Muscle of leg (tissue), 11 donors: ENCODE data around the gene KIF26B. TPM values are rescaled to one million over a fixed set of nuclear protein-coding genes. Genes with fewer than 3 reads are reported as not detected.
A peak's percentile ranks its signal among the peaks of the same experiment; 100 is the strongest.

Experiments
- DNase-seq: peaks from one replicate; pipeline ENCODE4 v3.0.0; 2013
- H3K27ac ChIP-seq: one replicate; pipeline ENCODE4 v1.5.1; 2013; ENCODE audit warnings: mild to moderate bottlenecking, low read length, control low read depth
- H3K27me3 ChIP-seq: one replicate; pipeline ENCODE4 v1.6.1; 2013; ENCODE audit warnings: low read length; ENCODE audit not compliant: control insufficient read depth, insufficient read depth
- H3K36me3 ChIP-seq: one replicate; pipeline ENCODE4 v1.6.1; 2013; ENCODE audit warnings: low read length; ENCODE audit not compliant: control insufficient read depth, insufficient read depth
- H3K4me1 ChIP-seq: one replicate; pipeline ENCODE4 v1.6.1; 2013; ENCODE audit warnings: low read length; ENCODE audit not compliant: control insufficient read depth, insufficient read depth
- H3K4me3 ChIP-seq: one replicate; pipeline ENCODE4 v1.5.1; 2013; ENCODE audit warnings: low read length, control low read depth
- H3K9me3 ChIP-seq: replicated peaks from 2 replicates; pipeline ENCODE4 v1.6.1; 2013; ENCODE audit warnings: low read depth, low read length; ENCODE audit not compliant: control insufficient read depth
- WGBS: methylation state at CpG from one replicate; pipeline ENCODE4 v1.1.5; 2013; ENCODE audit warnings: missing lambda C conversion rate; ENCODE audit not compliant: insufficient coverage; 5-methylcytosine and 5-hydroxymethylcytosine counted together
- polyA plus RNA-seq, 8 donors: library from polyadenylated mRNA; unstranded; fragments of 120-200 nt; gene quantifications; one replicate each; pipeline versions ENCODE4 v1.2.1 to v1.2.3, GENCODE V29; 2013; ENCODE audit warnings: inconsistent platforms in 1 of 8, low replicate concordance in 1 of 8; ENCODE audit not compliant: insufficient read length in 8 of 8, insufficient read depth in 1 of 8
- total RNA-seq: library from RNA; stranded (reverse); fragments of 120-200 nt; gene quantifications from one replicate; pipeline ENCODE4 v1.2.4, GENCODE V29; 2013

Gene KIF26B
- total and polyA plus RNA-seq, 9 donors = 0.89 to 2.4 (median 1.0) TPM

DNA sequence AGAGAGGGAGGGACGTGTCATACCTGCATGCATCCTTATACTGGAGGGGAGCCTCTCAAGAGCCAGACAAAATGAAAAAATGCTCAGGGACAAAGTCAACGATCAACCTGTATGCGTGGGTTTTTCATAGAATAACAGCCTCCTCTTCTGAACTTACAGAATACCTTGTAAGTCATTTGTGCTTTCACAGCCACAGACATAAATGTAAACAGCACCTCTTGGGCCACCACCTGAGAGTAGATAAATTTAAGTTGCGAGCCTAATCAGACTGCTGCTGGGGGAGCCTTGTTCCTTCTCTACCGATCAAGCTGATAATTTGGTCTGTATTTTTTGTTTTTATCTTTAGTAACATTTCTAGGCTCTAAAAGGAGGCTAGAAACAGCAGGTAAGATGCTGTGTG, 223.1 kb downstream of the KIF26B start:
- H3K27ac ChIP-seq = no peak overlapping the region
- no peak for DNase-seq
- H3K4me1 ChIP-seq = no peaks in the 10 kb centered on the region
- 75% methylated on average over 3 of the region's 5 CpGs for WGBS
- no peaks in the 10 kb centered on the region for H3K9me3 ChIP-seq
- H3K27me3 ChIP-seq = peaks cover 4% of the 10 kb centered on the region
- H3K36me3 ChIP-seq = no peaks in the 10 kb centered on the region
- H3K4me3 ChIP-seq = no peak overlapping the region

DNA sequence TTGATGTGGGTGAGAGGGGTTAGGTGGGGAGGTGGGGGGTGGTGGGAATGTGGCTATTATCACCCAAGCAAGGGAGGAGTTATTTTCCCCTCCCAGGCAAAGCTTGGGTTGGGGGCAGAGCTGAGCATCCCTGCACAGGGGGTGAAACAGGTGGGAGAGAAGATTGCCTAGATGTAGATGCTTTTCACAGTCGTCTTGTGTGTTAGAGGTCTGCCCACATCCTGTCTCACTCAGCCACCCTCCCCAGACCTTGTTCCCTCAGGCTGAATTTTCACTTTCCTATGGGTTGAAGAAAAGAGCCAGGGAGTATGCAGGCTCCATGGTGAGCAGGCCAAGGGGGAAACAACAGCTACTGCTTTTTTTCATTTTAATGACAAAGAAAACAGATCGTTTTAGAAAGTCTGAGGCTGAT, 223.5 kb downstream of the KIF26B start:
- Histone ChIP-seq H3K9me3 (no peaks in the 10 kb centered on the region), H3K4me1 (no peaks in the 10 kb centered on the region), H3K27me3 (peaks cover 4% of the 10 kb centered on the region), H3K4me3 (no peak overlapping the region), H3K27ac (no peak overlapping the region), H3K36me3 (no peaks in the 10 kb centered on the region)
- no CpG with 5 or more reads among the region's 2 CpGs for WGBS
- DNase-seq = no peak

GRCh38 chr1:245378745-245379144, 224.0 kb downstream of the KIF26B start:
- Histone ChIP-seq H3K27ac (no peak overlapping the region), H3K4me1 (no peaks in the 10 kb centered on the region), H3K27me3 (peaks cover 6% of the 10 kb centered on the region), H3K4me3 (no peak overlapping the region), H3K9me3 (no peaks in the 10 kb centered on the region), H3K36me3 (no peaks in the 10 kb centered on the region)
- DNase-seq = no peak
- no CpG with 5 or more reads among the region's 5 CpGs for WGBS

DNA sequence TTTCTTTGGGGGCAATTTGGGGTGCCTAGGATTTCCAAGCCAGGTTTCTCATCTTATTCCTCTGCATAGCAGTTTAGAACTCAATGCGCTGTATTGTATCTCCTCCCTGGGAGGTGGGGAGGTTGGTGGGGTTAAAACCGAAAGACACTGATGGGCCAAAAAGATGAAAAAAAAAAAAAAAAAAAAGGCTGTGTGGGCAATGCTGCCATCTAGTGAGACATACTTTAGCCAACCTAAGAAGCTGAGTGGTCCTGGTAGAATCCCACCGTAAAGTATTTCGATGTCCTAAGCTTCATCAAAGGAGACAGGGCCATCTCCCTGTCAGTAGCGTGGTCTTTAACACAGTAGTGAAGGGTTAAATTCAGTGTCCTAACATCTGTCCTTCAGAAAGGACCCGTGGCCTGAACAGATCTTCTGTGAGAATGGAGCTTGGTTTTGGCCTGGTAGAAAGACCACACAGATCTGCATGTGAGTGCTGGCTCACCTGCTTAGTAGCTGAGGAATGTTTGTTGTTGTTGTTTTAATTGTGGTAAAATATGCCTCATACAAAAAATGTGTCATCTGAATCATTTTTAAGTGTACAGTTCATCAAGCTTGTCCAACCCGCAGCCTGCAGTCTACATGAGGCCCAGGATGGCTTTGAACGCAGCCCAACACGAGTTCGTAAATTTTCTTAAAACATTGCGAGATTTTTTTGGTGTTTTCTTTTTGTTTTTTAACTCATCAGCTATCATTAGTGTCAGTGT, 226.2 kb downstream of the KIF26B start:
- H3K27ac ChIP-seq = no peak overlapping the region
- WGBS = 68% methylated on average over 7 of the region's 11 CpGs
- peaks cover 5% of the 10 kb centered on the region for H3K27me3 ChIP-seq
- no peaks in the 10 kb centered on the region for H3K4me1 ChIP-seq
- H3K4me3 ChIP-seq = no peak overlapping the region
- no peaks in the 10 kb centered on the region for H3K36me3 ChIP-seq
- no peak for DNase-seq
- no peaks in the 10 kb centered on the region for H3K9me3 ChIP-seq

GRCh38 chr1:245382981-245383380, 228.2 kb downstream of the KIF26B start:
- Histone ChIP-seq H3K36me3 (no peaks in the 10 kb centered on the region), H3K27ac (no peak overlapping the region), H3K27me3 (peaks cover 5% of the 10 kb centered on the region), H3K4me3 (no peak overlapping the region), H3K4me1 (no peaks in the 10 kb centered on the region), H3K9me3 (no peaks in the 10 kb centered on the region)
- 61% methylated on average over 8 of the region's 9 CpGs for WGBS
- DNase-seq = no peak

GRCh38 chr1:245383396-245384330, 228.9 kb downstream of the KIF26B start:
- no peak overlapping the region for H3K27ac ChIP-seq
- no peak for DNase-seq
- H3K27me3 ChIP-seq = peaks cover 5% of the 10 kb centered on the region
- H3K4me1 ChIP-seq = no peaks in the 10 kb centered on the region
- H3K9me3 ChIP-seq = no peaks in the 10 kb centered on the region
- H3K36me3 ChIP-seq = no peaks in the 10 kb centered on the region
- no peak overlapping the region for H3K4me3 ChIP-seq
- 48% methylated on average over 12 of the region's 13 CpGs for WGBS

DNA sequence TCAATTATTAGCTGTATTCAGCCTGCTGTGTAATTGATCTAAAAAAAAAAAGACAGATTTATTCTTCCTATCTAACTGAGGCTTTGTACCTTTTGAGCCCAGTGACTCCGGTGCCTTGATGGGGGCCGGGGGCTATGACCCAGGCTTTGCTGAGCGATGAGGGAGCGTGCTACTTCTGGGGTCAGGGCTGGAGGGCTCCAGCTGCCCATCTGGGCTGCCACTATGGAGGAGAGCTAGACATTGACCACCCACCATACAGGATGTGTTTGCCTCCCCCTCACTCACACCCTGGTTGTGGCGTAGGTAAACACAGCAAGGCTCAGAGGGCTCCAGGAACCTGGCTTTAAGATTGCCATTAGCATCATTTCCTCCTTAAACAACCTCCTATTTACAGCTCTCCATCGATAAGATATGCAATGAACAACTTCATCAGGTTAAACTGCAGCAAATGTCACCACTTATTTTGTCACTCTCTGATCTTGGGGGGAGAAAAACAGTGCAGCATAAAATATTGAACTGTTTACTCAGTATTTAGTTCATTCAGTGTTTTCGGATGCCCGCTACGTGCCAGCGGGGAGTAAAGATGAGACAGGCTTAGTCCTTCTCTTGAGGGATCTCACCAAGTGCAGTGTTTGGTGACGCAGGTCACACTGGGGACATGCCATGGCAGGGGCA, 231.6 kb downstream of the KIF26B start:
- 88% methylated on average over 9 of the region's 11 CpGs for WGBS
- peaks cover 5% of the 10 kb centered on the region for H3K27me3 ChIP-seq

DNA sequence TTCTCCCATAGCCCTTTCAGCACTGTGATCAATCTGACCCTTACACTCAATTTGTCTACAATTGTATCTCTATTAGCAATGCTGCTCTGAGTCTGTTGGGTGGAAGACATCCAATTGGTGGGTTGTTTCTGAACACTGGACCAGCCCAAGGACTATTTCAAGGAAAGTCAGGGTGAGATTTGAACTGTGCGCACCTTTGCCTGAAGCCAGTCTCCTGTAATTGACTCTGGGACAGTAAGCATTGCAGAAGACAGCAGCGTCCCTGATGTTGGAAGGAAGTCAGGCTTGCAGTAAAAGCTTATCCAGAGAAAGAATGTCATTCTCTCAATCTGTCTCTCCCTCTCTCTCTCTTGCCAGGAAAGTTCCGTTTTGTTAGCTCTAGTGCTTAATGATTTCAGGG, 233.9 kb downstream of the KIF26B start:
- no peaks in the 10 kb centered on the region for H3K9me3 ChIP-seq
- H3K36me3 ChIP-seq = no peaks in the 10 kb centered on the region
- 69% methylated on average over 2 of the region's 3 CpGs for WGBS
- DNase-seq = peak; percentile 66
- no peak overlapping the region for H3K27ac ChIP-seq
- H3K27me3 ChIP-seq = peaks cover 4% of the 10 kb centered on the region
- H3K4me1 ChIP-seq = no peaks in the 10 kb centered on the region
- H3K4me3 ChIP-seq = no peak overlapping the region

More for the DNA sequence above, 231.6 kb downstream of the KIF26B start:
- Histone ChIP-seq H3K9me3 (no peaks in the 10 kb centered on the region), H3K4me3 (no peak overlapping the region), H3K4me1 (no peaks in the 10 kb centered on the region), H3K27ac (no peak overlapping the region), H3K36me3 (no peaks in the 10 kb centered on the region)
- DNase-seq = no peak

- WGBS = 86% methylated on average over 3 of the region's 7 CpGs
- Histone ChIP-seq H3K27ac (no peak overlapping the region), H3K27me3 (peaks cover 3% of the 10 kb centered on the region), H3K4me1 (no peaks in the 10 kb centered on the region), H3K36me3 (no peaks in the 10 kb centered on the region), H3K9me3 (no peaks in the 10 kb centered on the region), H3K4me3 (no peak overlapping the region)
- DNase-seq = no peak
These were observed 235.1 kb downstream of the KIF26B start for GRCh38 chr1:245389873-245390272.

DNA sequence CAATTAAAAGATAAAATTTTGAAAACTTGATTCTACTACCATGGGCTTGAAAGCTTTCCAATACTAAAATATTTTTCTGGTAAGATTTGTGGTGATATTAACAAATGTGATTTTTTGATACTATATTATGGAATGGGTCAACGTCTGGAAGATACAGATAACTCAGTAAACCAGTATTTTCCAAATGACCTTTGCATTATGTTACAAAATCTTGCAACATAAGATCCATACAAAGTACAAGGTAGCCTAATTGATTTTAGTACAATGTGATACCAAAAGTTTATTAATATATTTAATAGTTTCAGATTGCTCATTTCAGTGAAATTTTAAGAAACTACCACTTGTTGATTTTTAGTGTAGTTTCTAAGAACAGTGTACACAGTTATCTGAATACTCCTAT, 236.2 kb downstream of the KIF26B start:
- no peaks in the 10 kb centered on the region for H3K4me1 ChIP-seq
- WGBS = no CpG with 5 or more reads among the region's 1 CpG
- H3K27me3 ChIP-seq = no peaks in the 10 kb centered on the region
- no peak overlapping the region for H3K27ac ChIP-seq
- no peaks in the 10 kb centered on the region for H3K9me3 ChIP-seq
- no peak overlapping the region for H3K4me3 ChIP-seq
- H3K36me3 ChIP-seq = no peaks in the 10 kb centered on the region
- DNase-seq = no peak
